ENCODE measurements around the gene HOXC12.

The HOXC12 gene

GRCh38 chr12:53955776-53956250 is 1.1 kb downstream of the HOXC12 start:
- DNase-seq (ENCODE audit: low read depth in 1 of 2, low spot score in 1 of 2) = no peak

GRCh38 chr12:53956251-53956887 is 1.7 kb downstream of the HOXC12 start:
- DNase-seq (ENCODE audit: low read depth in 1 of 2, low spot score in 1 of 2) = no peak

GRCh38 chr12:53956914-53957536 is 2.3 kb downstream of the HOXC12 start:
- no peak for DNase-seq (ENCODE audit: low read depth in 1 of 2, low spot score in 1 of 2)

- DNase-seq (ENCODE audit: low read depth in 1 of 2, low spot score in 1 of 2) = no peak
Observed at GRCh38 chr12:53958128-53958527, 3.4 kb downstream of the HOXC12 start.

GRCh38 chr12:53959314-53959713 is 4.6 kb downstream of the HOXC12 start:
- DNase-seq (ENCODE audit: low read depth in 1 of 2, low spot score in 1 of 2) = no peak

GRCh38 chr12:53960187-53961024 is 5.7 kb downstream of the HOXC12 start:
- DNase-seq (ENCODE audit: low read depth in 1 of 2, low spot score in 1 of 2) = no peak

GRCh38 chr12:53961025-53961761 is 6.5 kb downstream of the HOXC12 start:
- DNase-seq (ENCODE audit: low read depth in 1 of 2, low spot score in 1 of 2) = no peak

GRCh38 chr12:53963005-53963404 is 8.3 kb downstream of the HOXC12 start:
- no peak for DNase-seq (ENCODE audit: low read depth in 1 of 2, low spot score in 1 of 2)

- no peak for DNase-seq (ENCODE audit: low read depth in 1 of 2, low spot score in 1 of 2)
Observed at GRCh38 chr12:53963434-53964314, 9.0 kb downstream of the HOXC12 start.

GRCh38 chr12:53964315-53964713 is 9.6 kb downstream of the HOXC12 start:
- no peak for DNase-seq (ENCODE audit: low read depth in 1 of 2, low spot score in 1 of 2)

GRCh38 chr12:53965281-53966084 is 10.8 kb downstream of the HOXC12 start:
- DNase-seq (ENCODE audit: low read depth in 1 of 2, low spot score in 1 of 2) = no peak

- DNase-seq (ENCODE audit: low read depth in 1 of 2, low spot score in 1 of 2) = no peak
Observed at GRCh38 chr12:53966085-53966384, 11.3 kb downstream of the HOXC12 start.

GRCh38 chr12:53966385-53967133 is 11.9 kb downstream of the HOXC12 start:
- no peak for DNase-seq (ENCODE audit: low read depth in 1 of 2, low spot score in 1 of 2)

- DNase-seq (ENCODE audit: low read depth in 1 of 2, low spot score in 1 of 2) = no peak
Observed at GRCh38 chr12:53967421-53967925, 12.8 kb downstream of the HOXC12 start.

- no peak for DNase-seq (ENCODE audit: low read depth in 1 of 2, low spot score in 1 of 2)
Observed at GRCh38 chr12:53968214-53969127, 13.8 kb downstream of the HOXC12 start.

GRCh38 chr12:53969588-53970259 is 15.0 kb downstream of the HOXC12 start:
- no peak for DNase-seq (ENCODE audit: low read depth in 1 of 2, low spot score in 1 of 2)

GRCh38 chr12:53970451-53970850 is 15.7 kb downstream of the HOXC12 start:
- DNase-seq (ENCODE audit: low read depth in 1 of 2, low spot score in 1 of 2) = no peak
